Uterus (tissue), 2 donors: ENCODE results near the gene FBRSL1.

Experiments
- CTCF ChIP-seq, 4 experiments: fragments of 200-600 bp in 2 of 4; fragments of 450-650 bp in 2 of 4; sonication (generic) in 2 of 4; IDR thresholded peaks; one replicate each; pipeline ENCODE4 v1.5.1; 2016 to 2019; ENCODE audit warnings: antibody characterized with exemption in 4 of 4, mild to moderate bottlenecking in 2 of 4, moderate library complexity in 1 of 4
- POLR2A ChIP-seq, 2 donors: fragments of 450-650 bp; IDR thresholded peaks; one replicate each; pipeline ENCODE4 v1.6.1; 2016; ENCODE audit warnings: antibody characterized with exemption in 2 of 2, mild to moderate bottlenecking in 1 of 2, moderate library complexity in 1 of 2

- no peak for TF ChIP-seq CTCF (IDR thresholded peaks at IDR 0.05)
- no peak for TF ChIP-seq POLR2A (IDR thresholded peaks at IDR 0.05)
Observed at GRCh38 chr12:132469423-132469822, 20.5 kb upstream of the FBRSL1 start.
